ENCODE measurements around the gene GTF2H1.

The GTF2H1 gene

GRCh38 chr11:18321969-18322711 is at the start of gene GTF2H1, which contains the start of gene HPS5:
GTF2H1 (plus strand) TSS chr11:18322567; CDS start chr11:18333075, 10,508 bp downstream.
HPS5 (minus strand) TSS chr11:18322140; CDS start chr11:18317858, 4,282 bp downstream.
- DNase-seq: peak; percentile 96

DNA sequence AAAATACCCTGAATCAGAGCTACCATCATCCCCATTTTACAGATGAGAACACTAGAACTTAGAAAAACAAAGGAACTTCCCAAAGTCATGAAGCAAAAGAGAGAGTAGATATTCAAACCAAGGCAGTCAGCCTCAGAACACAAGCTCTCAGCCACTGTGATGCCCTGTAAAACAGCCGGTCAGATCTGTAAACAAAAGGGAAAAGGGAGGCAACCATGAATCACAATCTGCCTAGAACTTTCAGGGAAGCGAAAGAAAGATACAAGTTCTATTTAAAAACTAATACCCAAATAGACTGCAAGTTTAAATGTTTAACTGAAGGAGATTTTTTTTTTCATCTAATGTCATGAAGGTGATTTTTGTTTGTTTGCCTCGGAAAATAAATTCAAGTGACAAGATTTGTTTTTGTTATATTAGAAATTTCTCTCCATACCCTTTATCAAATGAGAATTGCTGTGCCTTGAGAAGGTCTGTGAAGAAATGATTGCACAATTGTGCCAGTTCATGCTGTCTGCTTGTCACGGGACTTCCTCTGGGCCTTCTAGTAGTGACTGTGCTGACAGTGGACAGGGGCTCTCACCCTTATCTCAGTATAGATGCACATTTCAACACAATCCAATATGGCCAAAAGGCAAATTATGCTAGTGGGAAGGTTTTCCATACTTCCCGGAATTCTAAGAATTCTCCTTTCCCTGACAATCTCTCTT is 44.6 kb upstream of the GTF2H1 start:
- no peak for DNase-seq

GRCh38 chr11:18280438-18281045 is 41.8 kb upstream of the GTF2H1 start:
- no peak for DNase-seq

GRCh38 chr11:18282626-18283025 is 39.7 kb upstream of the GTF2H1 start:
- no peak for DNase-seq

GRCh38 chr11:18285841-18286240 is 36.5 kb upstream of the GTF2H1 start:
- DNase-seq: no peak

DNA sequence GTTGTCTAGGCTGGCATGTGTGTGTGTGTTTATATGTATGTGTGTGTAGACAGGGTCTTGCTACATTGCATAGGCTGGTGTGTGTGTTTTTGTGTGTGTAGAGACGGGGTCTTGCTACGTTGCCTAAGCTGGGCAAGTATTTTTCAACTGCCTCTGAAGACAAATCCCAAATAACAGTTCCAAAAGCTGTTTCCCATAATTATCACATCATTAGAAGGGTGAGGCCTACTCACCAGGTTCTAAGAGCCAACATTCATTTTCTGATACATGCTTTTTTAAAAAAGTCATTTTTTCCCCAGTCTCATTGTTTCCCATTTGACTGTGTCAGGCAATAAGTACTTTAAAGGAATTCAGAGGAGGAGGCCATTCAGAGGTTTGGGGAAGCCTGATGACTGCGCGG is 33.5 kb upstream of the GTF2H1 start:
- DNase-seq: no peak

DNA sequence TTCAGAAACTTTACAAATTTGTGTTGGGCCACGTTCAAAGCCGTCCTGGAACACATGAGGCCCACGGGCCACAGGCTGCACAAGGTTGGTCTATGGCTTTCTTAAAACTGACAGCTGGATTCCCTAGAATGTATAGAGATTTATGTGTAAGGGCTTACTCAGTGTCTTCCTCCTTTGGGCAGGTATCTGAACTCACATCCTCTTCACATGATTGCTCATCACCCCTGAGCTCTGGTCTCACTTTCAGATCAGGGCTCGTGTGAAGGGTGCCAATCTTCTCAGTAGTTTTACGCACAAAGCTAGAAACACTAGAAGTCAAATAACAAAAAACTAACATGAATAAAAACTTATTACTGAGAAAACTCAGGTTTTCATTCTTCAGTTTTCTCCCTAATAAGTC is 27.5 kb upstream of the GTF2H1 start:
- DNase-seq: no peak

DNA sequence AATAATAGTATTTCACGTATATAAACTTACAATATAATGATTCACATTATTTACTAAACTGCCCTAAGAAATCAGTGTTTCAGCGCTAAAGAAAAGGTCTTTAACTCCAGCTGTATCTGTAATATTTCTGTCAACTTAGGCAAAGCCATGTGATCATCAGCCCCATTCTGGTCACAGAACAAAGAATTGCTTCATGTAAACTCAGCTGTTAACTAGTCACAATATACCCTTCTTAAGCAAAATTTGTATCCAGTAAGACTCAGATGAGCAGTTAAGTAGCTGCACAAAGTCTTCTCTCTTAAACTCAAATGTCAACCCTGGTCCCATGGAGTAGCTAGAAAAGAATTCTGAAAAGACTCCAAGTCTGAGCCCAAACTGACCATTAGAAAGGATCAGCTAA is 27.1 kb upstream of the GTF2H1 start:
- DNase-seq: no peak

DNA sequence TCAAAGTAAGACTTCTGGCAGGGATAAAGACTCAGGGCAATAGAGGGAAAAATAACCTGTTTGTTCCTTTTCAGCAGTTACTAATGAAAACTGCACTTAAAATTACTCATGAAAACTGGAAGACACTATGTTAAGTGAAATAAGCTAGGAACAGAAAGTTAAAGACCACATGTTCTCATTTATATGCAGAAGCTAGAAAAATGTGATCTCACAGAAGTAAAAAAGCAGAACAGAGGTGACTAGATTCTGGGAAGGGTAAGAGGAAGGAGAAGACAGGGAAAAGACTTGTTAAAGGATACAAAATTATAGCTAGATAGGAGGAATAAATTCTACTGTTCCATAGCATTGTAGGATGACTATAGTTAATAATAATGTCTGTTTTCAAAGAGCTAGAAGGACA is 22.6 kb upstream of the GTF2H1 start:
- DNase-seq: no peak

- DNase-seq: no peak
Observed at GRCh38 chr11:18304745-18305144, 17.6 kb upstream of the GTF2H1 start.

DNA sequence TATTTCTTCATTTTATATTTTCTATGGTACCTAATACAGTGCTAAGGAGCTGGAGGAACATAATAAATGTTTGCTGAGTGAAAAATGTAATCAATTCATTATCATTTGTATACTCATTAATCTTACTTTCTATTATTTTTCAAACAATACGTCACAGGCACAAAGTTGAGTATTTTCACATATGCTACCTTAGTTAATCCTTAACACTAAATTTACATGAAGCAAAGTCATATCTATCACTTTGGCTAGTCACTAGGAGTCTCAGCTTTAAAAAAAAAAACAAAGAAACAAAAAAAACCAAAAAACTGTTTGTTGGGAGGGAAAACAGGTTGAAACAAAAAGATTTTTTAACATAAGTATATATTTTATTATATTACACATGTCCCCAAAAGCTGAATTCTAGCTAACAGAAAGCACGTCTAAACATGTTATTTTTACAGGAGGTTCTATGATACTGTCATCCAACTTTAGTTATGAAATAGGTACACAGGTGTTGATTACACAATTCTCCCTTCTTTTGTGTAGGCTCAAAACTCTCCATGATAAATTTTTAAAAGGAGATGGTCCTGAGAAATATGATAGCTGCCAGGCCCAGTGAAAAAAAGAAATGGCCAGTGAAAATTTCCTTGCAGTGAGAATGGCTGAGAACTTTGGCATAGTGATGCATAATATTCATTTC is 14.8 kb upstream of the GTF2H1 start:
- DNase-seq: no peak

GRCh38 chr11:18308242-18308641 is 14.1 kb upstream of the GTF2H1 start:
- DNase-seq: no peak

DNA sequence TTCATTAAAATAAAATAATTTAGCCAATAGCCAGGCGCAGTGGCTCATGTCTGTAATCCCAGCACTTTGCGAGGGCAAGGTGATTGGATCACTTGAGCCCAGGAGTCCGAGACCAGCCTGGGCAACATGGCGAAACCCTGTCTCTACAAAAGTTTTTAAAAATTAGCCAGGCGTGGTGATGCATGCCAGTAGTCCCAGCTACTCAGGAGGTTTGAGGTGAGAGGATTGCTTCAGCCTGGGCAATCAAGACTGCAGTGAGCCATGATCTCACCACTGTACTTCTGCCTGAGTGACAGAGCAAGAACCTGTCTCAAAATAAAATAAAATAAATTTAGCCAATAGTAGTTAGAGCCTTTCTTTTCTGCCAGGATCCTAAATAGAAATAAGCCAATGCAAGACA is 12.7 kb upstream of the GTF2H1 start:
- no peak for DNase-seq

GRCh38 chr11:18310800-18311340 is 11.5 kb upstream of the GTF2H1 start:
- no peak for DNase-seq

DNA sequence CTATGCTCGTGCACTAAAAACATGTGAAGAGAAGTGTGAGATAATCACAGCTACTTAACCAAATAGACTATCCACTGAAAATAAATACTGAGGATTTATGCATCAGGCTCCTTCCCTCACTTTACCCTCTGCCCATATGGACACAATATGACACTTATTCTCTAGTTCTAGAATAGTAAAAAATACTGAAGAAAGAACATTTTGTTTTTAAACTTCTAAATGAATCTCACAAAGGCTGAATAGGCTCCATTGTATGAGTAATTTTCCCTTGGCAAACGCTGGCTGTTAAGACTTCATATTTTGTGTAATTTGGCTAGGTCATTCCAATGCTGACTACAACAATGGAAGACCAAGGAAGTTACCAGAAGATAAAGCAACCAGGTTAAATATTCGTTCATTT is 10.4 kb upstream of the GTF2H1 start:
- no peak for DNase-seq

DNA sequence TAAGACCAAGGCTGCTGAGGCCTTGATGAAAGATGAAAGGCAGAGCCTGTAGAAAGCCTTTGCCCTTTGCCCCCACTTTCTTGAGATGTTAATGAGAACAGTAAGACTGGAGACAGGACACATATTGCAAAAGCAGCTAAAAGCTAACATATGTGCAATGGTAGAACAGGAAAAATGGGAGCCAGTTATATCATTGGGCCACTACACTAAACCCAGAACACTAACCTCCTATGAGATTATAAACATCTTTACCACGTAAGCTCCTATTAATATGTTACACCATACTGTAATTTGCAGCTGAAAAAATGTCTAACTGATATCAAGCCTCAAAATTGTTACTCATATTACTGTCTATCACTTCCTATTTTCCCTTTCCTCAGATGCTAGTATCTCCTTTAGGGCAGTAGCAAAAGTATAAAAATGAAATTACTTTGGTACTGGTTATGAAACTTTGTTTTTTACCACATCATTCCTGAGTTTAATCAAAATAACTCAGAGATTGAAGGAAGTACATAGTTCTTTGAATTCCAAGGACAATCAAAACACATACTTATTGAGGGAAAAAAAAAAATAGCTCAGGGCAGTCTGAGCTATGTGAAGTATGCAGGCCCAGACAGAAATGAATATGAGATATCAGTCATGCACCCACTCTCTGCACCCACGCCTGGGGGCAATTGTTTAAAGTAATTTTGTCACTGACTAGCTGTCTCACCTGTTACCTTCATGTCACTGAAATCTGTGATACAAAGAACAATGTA is 9.5 kb upstream of the GTF2H1 start:
- no peak for DNase-seq

GRCh38 chr11:18313965-18314763 is 8.2 kb upstream of the GTF2H1 start:
- DNase-seq: no peak

- no peak for DNase-seq
Observed at GRCh38 chr11:18314784-18315523, 7.4 kb upstream of the GTF2H1 start.

DNA sequence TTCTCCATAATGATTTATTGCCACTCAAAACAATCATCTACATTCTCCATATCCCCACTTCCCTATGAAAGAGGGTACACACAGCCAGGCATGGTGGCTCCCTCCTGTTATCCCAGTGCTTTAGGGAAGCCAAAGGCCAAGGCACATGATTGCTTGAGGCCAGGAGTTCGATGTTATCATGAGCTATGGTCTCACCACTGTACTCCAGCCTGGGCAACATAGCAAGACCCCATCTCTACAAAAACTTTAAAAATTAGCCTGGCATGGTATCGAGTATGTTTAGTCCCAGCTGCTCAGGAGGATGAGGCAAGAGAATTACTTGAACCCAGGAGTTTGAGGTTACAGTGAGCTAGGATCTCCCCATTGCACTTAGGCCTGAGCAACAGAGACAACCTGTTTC is 6.5 kb upstream of the GTF2H1 start:
- DNase-seq: no peak

DNA sequence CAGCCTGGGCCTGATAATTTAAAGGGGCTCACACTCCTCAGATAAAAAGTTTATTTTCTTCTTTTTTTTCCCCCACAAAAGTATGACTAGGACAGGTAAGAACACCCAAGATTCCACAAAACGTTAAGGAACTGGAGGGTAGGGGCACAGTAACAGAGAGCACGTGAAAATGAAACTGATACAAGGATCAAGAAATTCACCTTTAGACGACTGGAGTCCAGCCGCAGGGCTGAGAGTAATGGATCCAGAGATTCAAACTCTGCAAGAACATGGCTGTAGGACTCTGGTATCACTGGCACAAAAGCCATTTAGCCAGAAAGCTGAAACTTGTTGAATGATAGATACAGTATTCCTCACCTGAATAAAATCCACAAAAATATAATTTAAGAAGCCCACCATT is 4.8 kb upstream of the GTF2H1 start:
- DNase-seq: no peak

- DNase-seq: no peak
Observed at GRCh38 chr11:18319914-18320313, 2.5 kb upstream of the GTF2H1 start.

All from NCI-H1092 treated with DMSO at 0.1 percent for 48 hours (cell line).